Measurements from ENCODE around the gene TOR1AIP1. TPM values are rescaled to one million over a fixed set of nuclear protein-coding genes. Genes with fewer than 3 reads are reported as not detected.

Gene TOR1AIP1
- polyA plus RNA-seq, 1 donor: 57.1 TPM

GRCh38 chr1:179879797-179880196 lies 2.3 kb upstream of the TOR1AIP1 start:
- no peak for DNase-seq

- peak; percentile 89 for DNase-seq
Measured at GRCh38 chr1:179881642-179882252, 338 bp upstream of the TOR1AIP1 start.

- no peak for DNase-seq
Measured at GRCh38 chr1:179883040-179883744, 1.1 kb downstream of the TOR1AIP1 start.

GRCh38 chr1:179883745-179884138 lies 1.7 kb downstream of the TOR1AIP1 start:
- peak; percentile 30 for DNase-seq

- DNase-seq: no peak
Measured at GRCh38 chr1:179888071-179888470, 6.0 kb downstream of the TOR1AIP1 start.

GRCh38 chr1:179889589-179889988 lies 7.5 kb downstream of the TOR1AIP1 start:
- no peak for DNase-seq

- DNase-seq: no peak
Measured at GRCh38 chr1:179910934-179911333, 28.8 kb downstream of the TOR1AIP1 start.

- DNase-seq: no peak
Measured at GRCh38 chr1:179911812-179912211, 29.7 kb downstream of the TOR1AIP1 start.

GRCh38 chr1:179917601-179918429 lies 35.7 kb downstream of the TOR1AIP1 start:
- no peak for DNase-seq

- no peak for DNase-seq
Measured at GRCh38 chr1:179921472-179921871, 39.4 kb downstream of the TOR1AIP1 start.

GRCh38 chr1:179921981-179922872 lies 40.1 kb downstream of the TOR1AIP1 start:
- DNase-seq: no peak

- no peak for DNase-seq
Measured at GRCh38 chr1:179923029-179923428, 40.9 kb downstream of the TOR1AIP1 start.

GRCh38 chr1:179924268-179924667 lies 42.2 kb downstream of the TOR1AIP1 start:
- DNase-seq: no peak

GRCh38 chr1:179925302-179925701 lies 43.2 kb downstream of the TOR1AIP1 start:
- no peak for DNase-seq

- DNase-seq: no peak
Measured at GRCh38 chr1:179925922-179926849, 44.1 kb downstream of the TOR1AIP1 start.

- no peak for DNase-seq
Measured at GRCh38 chr1:179926850-179927205, 44.7 kb downstream of the TOR1AIP1 start.

GRCh38 chr1:179929955-179930798 lies 48.1 kb downstream of the TOR1AIP1 start:
- DNase-seq: no peak

- no peak for DNase-seq
Measured at GRCh38 chr1:179930867-179931266, 48.8 kb downstream of the TOR1AIP1 start.

GRCh38 chr1:179933219-179933618 lies 51.1 kb downstream of the TOR1AIP1 start:
- DNase-seq: no peak

- DNase-seq: no peak
Measured at GRCh38 chr1:179935909-179936496, 53.9 kb downstream of the TOR1AIP1 start.

Measured in left kidney (tissue), 2 donors.